Brain microvascular endothelial cell (primary cell): ENCODE measurements around the gene SLC38A1.

ENCODE experiments used
- DNase-seq: peaks from one replicate; pipeline ENCODE4 v3.0.0-alpha.2; 2020
- H3K27ac ChIP-seq: fragments of 250-450 bp; sonication (Bioruptor Pico); 2 replicates; pipeline ENCODE4 v1.5.1; 2020; ENCODE audit warnings: mild to moderate bottlenecking, moderate library complexity
- H3K27me3 ChIP-seq: fragments of 250-450 bp; sonication (Bioruptor Pico); replicated peaks from 2 replicates; pipeline ENCODE4 v1.5.1; 2020; ENCODE audit warnings: mild to moderate bottlenecking
- H3K36me3 ChIP-seq: fragments of 250-450 bp; sonication (Bioruptor Pico); replicated peaks from 2 replicates; pipeline ENCODE4 v1.5.1; 2020; ENCODE audit warnings: mild to moderate bottlenecking
- H3K4me3 ChIP-seq: 2 replicates; pipeline ENCODE4 v1.5.1; 2011; ENCODE audit warnings: low read depth, mild to moderate bottlenecking, control low read depth, low read length, moderate library complexity
- CTCF ChIP-seq: IDR thresholded peaks from 2 replicates; pipeline ENCODE4 v1.5.1; 2011; ENCODE audit warnings: low read depth, mild to moderate bottlenecking, moderate library complexity, low read length, control low read depth, inconsistent platforms; ENCODE audit errors: missing control alignments
- in situ Hi-C: cut with HindIII; loops from 2 replicates; pipeline ENCODE4 v1.10.0; 2017; ENCODE audit warnings: low sequenced_read_pairs, low pct_ligation_motif_present

SLC38A1 gene

GRCh38 chr12:46268583-46269428, at the start of gene SLC38A1:
TSS of gene SLC38A1 (minus strand) at chr12:46269043. CDS start at chr12:46239800, 29,243 bp downstream.
- peak within 1 kb of the TSS; percentile 54 for H3K27ac ChIP-seq

GRCh38 chr12:46318037-46318436, 49.2 kb upstream of the SLC38A1 start:
- no peaks in the 10 kb centered on the region for H3K27me3 ChIP-seq
- DNase-seq = no peak
- no peaks in the 10 kb centered on the region for H3K36me3 ChIP-seq
- no peak for TF ChIP-seq CTCF
- no peak overlapping the region for H3K27ac ChIP-seq
- in situ Hi-C loops = no loop called here
- no peak overlapping the region for H3K4me3 ChIP-seq

More at GRCh38 chr12:46268583-46269428, at the start of gene SLC38A1:
- Histone ChIP-seq H3K27me3 (no peaks in the 10 kb centered on the region), H3K4me3 (peak within 1 kb of the TSS; percentile 69), H3K36me3 (no peaks in the 10 kb centered on the region)
- TF ChIP-seq CTCF = no peak
- in situ Hi-C loops = no loop called here
- peak; percentile 60 for DNase-seq

GRCh38 chr12:46304070-46304469, 35.2 kb upstream of the SLC38A1 start:
- Histone ChIP-seq H3K27me3 (no peaks in the 10 kb centered on the region), H3K27ac (no peak overlapping the region), H3K4me3 (no peak overlapping the region), H3K36me3 (no peaks in the 10 kb centered on the region)
- in situ Hi-C loops = no loop called here
- no peak for DNase-seq
- no peak for TF ChIP-seq CTCF

- peak; percentile 68 for TF ChIP-seq CTCF
- DNase-seq = peak; percentile 6
- no peak overlapping the region for H3K27ac ChIP-seq
- H3K4me3 ChIP-seq = no peak overlapping the region
- in situ Hi-C loops = no loop called here
- H3K27me3 ChIP-seq = no peaks in the 10 kb centered on the region
- no peaks in the 10 kb centered on the region for H3K36me3 ChIP-seq
These were observed 34.3 kb upstream of the SLC38A1 start for GRCh38 chr12:46303039-46303666.

- in situ Hi-C loops = no loop called here
- TF ChIP-seq CTCF = no peak
- Histone ChIP-seq H3K36me3 (no peaks in the 10 kb centered on the region), H3K27me3 (no peaks in the 10 kb centered on the region), H3K4me3 (no peak overlapping the region), H3K27ac (no peak overlapping the region)
- no peak for DNase-seq
These were observed 32.1 kb upstream of the SLC38A1 start for GRCh38 chr12:46300910-46301309.
